ENCODE data around the gene IQCH. TPM values are rescaled to one million over a fixed set of nuclear protein-coding genes. Genes with fewer than 3 reads are reported as not detected.

Gene IQCH
- total and polyA plus RNA-seq, 9 of the 15 experiments (the other 6 are each of a cell fraction or from before 2014, with no cell fraction given), result 1.8 to 3.9 (median 2.7) TPM

GRCh38 chr15:67246606-67247005, 8.0 kb upstream of the IQCH start (continued):
- TF ChIP-seq MAFG (tag; conservative IDR thresholded peaks at IDR 0.05), result peak; percentile 72
- TF ChIP-seq CHAMP1 (IDR thresholded peaks at IDR 0.05), result peak; percentile 96
- TF ChIP-seq ASH1L (IDR thresholded peaks at IDR 0.05; ENCODE audit: borderline replicate concordance, low read depth, partially characterized antibody), result peak; percentile 92

GRCh38 chr15:67248011-67248505, 6.5 kb upstream of the IQCH start:
- Histone ChIP-seq H3K4me3 (no peak overlapping the region), H3K9ac (ENCODE audit: insufficient read depth in 1 of 2, low read depth in 2 of 2, low read length in 2 of 2) (no peak overlapping the region), H3K36me3 (ENCODE audit: control insufficient read depth, insufficient read depth, low read length) (peaks cover 42% of the 10 kb centered on the region), H3K79me2 (ENCODE audit: control insufficient read depth, insufficient read depth, low read length) (peaks cover 92% of the 10 kb centered on the region), H3K27ac (ENCODE audit: extremely low read depth, low read depth, low read length) (no peak overlapping the region), H4K20me1 (replicated peaks; ENCODE audit: control insufficient read depth, insufficient read depth, low read length) (no peaks in the 10 kb centered on the region), H2AFZ (ENCODE audit: low read depth, low read length) (no peak overlapping the region), H3K9me3 (replicated peaks; ENCODE audit: control insufficient read depth, insufficient read depth, low read depth, low read length) (peaks cover 3% of the 10 kb centered on the region), H3K27me3 (ENCODE audit: control insufficient read depth in 2 of 2, insufficient read depth in 2 of 2, low read length in 2 of 2) (no peaks in the 10 kb centered on the region), H3K4me2 (ENCODE audit: insufficient read depth, low read length) (no peak overlapping the region), H3K9me1 (ENCODE audit: control insufficient read depth, insufficient read depth, low read length) (no peaks in the 10 kb centered on the region), H3K4me1 (replicated peaks in 1 of 2; ENCODE audit: control insufficient read depth in 2 of 2, insufficient read depth in 2 of 2, low read length in 2 of 2) (peaks cover 0 to 10% of the 10 kb centered on the region in 2 experiments; a peak in 1 of 5 replicates)
- ChIA-PET POLR2A (no interaction called here), CTCF (ENCODE audit: low intra/inter-chr PET ratio) (no interaction called here)
- no TSS peak for BruUV-seq (replicated peaks)
- DNase-seq (ENCODE audit: extremely low read depth in 1 of 4, low spot score in 3 of 4) (no peak), FAIRE-seq (no peak), ATAC-seq (no peak)
- intact Hi-C loops (cut with micrococcal nuclease) (no loop called here), in situ Hi-C loops (cut with MboI) (no loop called here)
- TF ChIP-seq CBX8 (IDR thresholded peaks at IDR 0.05; ENCODE audit: borderline replicate concordance, extremely low read depth, low read depth, low read length, poor library complexity, severe bottlenecking) (no peak), NFE2L1 (tag; IDR thresholded peaks at IDR 0.05; ENCODE audit: borderline replicate concordance, low read depth) (no peak), TBL1XR1 (IDR thresholded peaks at IDR 0.05; ENCODE audit: low read length in 2 of 2) (no peak), HSF4 (CRISPR knock-in tag; IDR thresholded peaks at IDR 0.05; ENCODE audit: borderline replicate concordance) (no peak), PHF8 (IDR thresholded peaks at IDR 0.05; ENCODE audit: borderline replicate concordance, low read length) (no peak)

All from K562 (cell line).